ENCODE results near the gene SLC41A3.

SLC41A3 gene

DNA sequence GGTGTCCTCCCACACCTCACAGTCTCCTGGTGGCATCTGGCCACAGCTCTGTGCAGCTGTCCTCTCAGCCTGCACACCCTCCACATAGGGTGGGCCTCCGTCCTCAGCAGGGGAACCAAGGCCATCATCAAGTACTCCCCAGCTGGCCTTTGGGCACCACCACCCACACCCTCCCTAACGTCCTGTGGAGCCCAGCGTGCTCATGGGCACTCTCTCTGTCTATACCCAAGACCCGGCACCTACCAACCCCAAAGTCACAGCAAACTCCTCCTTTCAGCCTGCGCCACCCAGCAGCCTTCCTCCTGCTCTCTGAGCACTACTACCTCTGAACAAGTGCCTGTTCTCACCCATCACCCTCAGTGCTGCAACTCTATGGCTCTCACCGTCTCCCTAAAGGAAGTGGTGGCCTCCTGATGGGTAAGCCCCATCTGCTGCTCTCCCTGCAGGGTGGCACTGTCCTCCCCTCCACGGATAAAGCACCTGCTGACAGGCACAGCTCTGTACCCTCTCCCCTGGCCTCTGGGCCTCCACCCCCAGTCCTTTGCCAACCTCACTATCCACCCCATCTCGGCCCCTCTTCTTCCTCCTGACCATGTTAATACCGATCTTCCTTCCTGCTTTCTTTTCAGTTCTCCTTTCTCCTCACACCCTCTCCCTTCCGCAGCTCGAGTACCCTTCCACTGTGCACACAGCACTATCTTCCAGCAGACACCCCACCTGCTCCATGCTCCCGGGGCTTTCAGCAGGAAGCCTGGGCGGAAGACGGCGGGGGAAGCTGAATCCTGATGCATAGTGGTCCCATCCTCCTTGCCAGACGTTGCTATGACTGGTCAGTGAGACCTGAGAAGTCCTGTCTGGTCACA is 31.5 kb downstream of the SLC41A3 start:
- no peak for DNase-seq

GRCh38 chr3:126051741-126052140 is 32.2 kb downstream of the SLC41A3 start:
- no peak for DNase-seq

DNA sequence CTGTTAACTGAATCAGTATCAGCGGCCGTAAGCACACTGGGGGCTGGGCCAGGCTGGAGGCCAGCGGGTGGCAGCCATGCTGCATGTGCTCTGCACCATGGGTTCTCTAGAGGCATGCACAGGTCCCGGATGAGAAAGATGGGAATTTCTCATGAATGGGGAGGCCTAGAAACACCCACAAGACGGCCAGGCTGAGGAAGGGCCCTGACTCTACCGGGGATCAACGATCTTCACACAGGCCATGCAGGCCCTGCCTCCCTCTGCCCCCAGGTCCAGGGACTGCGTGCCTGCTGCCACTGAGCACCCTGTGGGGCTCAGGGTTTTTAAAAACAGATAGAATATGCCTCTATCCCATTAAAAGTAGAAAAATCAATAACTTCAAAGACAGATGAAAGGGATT is 32.7 kb downstream of the SLC41A3 start:
- no peak for DNase-seq

- DNase-seq, result no peak
These were observed 33.3 kb downstream of the SLC41A3 start for GRCh38 chr3:126050626-126051025.

DNA sequence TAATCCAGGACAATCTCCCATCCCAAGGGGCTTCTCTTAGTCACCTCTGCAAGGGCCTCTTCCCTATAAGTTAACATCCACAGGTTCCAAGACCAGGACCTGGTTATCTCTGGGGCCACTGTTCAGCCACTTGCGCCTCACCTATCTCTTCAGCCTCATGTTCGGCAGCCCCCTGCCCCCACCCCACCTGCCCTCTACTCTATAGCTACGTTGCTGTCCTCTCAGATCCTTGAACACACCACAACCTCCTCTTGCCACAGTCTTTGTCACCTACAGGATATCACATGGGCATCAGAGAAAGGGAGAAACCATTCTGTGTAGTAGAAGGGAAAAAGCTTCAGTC is 33.9 kb downstream of the SLC41A3 start:
- no peak for DNase-seq

- DNase-seq, result no peak
These were observed 34.5 kb downstream of the SLC41A3 start for GRCh38 chr3:126049289-126050049.

GRCh38 chr3:126040386-126040785 is 43.5 kb downstream of the SLC41A3 start:
- no peak for DNase-seq

- no peak for DNase-seq
These were observed 44.1 kb downstream of the SLC41A3 start for GRCh38 chr3:126039870-126040269.

DNA sequence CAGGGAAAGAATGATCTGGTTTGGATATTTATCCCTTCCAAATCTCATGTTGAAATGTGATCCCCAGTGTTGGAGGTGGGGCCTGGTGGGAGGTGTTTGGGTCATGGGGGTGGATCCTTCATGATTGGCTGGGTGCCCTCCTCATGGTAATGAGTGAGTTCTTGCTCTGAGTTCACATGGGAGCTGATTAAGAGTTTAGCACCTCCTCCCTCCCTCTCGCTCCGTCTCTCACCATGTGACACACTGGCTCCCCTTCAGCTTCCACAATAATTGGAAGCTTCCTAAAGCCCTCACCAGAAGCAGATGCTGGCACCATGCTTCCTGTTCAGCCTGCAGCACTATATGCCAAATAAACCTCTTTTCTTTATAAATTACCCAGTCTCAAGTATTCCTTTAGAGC is 45.1 kb downstream of the SLC41A3 start:
- DNase-seq, result peak; percentile 58

DNA sequence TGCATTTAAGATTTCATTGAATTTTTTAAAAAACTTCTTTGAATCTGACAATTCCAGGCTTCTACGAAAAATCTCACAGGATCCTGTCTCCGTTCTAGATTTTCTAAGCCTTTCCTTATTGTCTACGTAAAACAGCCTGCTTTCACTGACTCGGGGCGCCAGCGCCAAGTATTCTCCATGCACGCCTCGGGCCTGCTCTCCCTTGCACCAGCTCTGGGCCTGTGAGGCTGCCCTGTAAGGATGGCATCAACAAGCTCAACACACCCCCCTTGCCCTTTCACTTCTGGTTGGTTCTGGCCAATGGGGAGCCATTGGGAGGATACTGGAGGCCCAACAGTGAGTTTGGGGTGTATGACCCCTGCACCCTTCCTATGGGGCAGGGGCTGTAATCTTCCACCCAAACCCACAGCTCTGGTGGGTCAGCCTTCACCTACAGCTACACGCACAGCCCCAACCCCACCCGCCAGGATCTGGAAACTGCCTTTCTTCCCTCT is 47.8 kb downstream of the SLC41A3 start:
- DNase-seq, result no peak

GRCh38 chr3:126035362-126036050 is 48.4 kb downstream of the SLC41A3 start:
- no peak for DNase-seq

GRCh38 chr3:126034481-126035361 is 49.2 kb downstream of the SLC41A3 start:
- DNase-seq, result no peak

GRCh38 chr3:126033765-126034164 is 50.2 kb downstream of the SLC41A3 start:
- no peak for DNase-seq

GRCh38 chr3:126033051-126033745 is 50.7 kb downstream of the SLC41A3 start:
- no peak for DNase-seq

- DNase-seq, result no peak
These were observed 51.9 kb downstream of the SLC41A3 start for GRCh38 chr3:126031981-126032471.

DNA sequence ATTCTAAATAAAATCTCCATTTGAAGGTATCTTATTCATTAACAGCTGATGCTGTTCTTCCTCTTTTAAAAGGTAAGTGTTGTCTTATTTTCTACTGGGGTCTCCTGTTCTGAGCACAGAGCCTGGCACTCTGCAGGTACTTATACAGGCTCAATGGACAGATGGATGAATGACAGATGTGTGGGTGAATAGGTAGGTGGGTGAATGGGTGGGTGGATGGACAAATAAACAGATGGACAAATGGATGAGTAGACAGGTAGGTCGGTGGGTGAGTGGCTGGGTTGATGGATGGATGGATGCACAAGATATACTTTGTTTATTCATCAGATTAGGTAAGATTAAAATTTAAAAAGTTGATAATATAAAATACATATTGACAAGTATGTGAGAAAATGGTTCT is 53.5 kb downstream of the SLC41A3 start:
- DNase-seq, result no peak

DNA sequence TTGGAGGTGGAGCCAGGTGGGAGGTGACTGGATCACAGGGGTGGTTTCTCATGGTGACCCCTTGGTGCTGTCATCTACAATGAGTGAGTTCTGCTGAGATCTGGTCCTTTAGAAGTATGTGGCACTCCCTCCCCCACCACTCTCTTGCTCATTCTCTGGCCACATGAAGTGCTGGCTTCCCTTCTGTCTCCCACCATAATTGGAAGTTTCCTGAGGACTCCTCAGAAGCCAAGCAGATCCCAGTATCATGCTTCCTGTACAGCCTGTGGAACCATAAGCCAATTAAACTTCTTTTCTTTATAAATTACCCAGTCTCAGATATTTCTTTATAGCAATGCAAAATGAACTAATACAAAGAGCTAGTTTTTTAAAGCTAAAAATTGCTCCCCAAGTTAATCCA is 54.7 kb downstream of the SLC41A3 start:
- DNase-seq, result no peak

DNA sequence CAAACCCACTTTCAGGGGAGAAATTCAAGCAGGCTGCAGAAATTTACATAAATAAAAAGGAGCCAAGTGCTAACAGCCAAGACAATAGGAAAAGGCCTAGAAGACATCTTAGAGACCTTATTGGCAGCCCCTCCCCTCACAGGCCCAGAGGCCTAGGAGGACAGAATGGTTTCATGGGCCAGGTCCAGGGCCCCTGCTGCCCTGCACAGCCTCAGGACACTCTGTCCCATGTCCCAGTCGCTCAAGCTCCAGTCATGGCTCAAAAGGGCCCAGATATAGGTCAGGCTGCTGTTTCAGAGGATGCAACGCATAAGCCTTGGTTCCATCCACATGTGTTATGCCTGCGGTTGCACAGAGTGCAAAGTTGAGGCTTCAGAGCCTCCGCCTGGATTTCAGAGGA is 55.8 kb downstream of the SLC41A3 start:
- no peak for DNase-seq

GRCh38 chr3:126026761-126027160 is 57.2 kb downstream of the SLC41A3 start:
- no peak for DNase-seq

DNA sequence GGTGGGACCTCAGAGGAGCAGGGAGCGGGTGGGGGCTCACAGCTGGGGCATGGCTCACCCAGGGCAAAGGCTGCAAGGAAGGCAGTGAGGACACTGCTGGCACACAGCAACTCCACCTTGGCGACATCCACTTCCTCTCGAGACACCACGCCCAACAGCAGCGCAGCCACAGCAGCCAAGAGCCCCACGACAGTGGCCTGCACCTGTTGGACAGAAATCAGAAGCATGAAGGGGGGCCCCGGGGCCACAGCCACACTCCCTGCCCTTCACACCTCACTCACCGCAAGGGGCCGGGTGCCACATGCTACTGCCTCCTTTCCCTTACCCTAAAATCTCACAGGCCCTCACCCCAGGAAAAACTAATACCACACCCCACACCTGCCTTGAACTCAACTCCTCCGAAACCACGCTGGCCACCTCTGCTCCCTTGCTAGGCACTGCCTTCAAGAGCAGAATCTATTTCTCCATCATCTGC is 57.6 kb downstream of the SLC41A3 start:
- DNase-seq, result no peak

DNA sequence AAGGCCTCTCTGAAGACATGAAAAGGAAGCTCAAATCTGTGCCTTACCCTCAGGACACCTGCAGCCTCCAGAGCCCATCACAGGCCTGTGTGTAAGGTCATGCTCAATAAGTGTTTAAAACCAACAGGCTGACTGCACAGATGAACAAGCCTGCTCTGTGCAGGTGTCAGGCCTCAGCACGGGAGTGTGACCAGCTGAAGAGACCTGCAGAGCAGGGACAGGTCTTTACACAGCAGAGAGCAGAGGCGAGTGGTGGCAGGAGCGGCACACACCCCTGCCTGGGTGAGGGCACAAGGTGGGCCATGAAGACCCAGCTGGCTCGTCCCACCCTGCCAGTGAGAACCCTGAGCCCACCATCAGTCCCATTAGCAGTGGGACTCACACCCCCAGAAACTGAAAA is 58.1 kb downstream of the SLC41A3 start:
- DNase-seq, result no peak
